Mesenteric fat pad (tissue), 1 donor: ENCODE data around the gene SPATA2L. TPM values are rescaled to one million over a fixed set of nuclear protein-coding genes. Genes with fewer than 3 reads are reported as not detected.

Experiments
- DNase-seq: peaks from one replicate; pipeline ENCODE4 v3.0.0-alpha.2; 2020; ENCODE audit warnings: low spot score
- total RNA-seq: library from RNA; stranded (reverse); fragmentation: NEBNext Ultra II Directional; extraction: Animal tissue kit (Norgen Biotek cat#: 25700); gene quantifications from one replicate; pipeline ENCODE4 v1.2.1, GENCODE V29; 2021
- donor health status: DM: yes; HTN: yes; CAD: no.

SPATA2L gene
- total RNA-seq, 1 donor from 2014 or later, result 9.1 TPM

DNA sequence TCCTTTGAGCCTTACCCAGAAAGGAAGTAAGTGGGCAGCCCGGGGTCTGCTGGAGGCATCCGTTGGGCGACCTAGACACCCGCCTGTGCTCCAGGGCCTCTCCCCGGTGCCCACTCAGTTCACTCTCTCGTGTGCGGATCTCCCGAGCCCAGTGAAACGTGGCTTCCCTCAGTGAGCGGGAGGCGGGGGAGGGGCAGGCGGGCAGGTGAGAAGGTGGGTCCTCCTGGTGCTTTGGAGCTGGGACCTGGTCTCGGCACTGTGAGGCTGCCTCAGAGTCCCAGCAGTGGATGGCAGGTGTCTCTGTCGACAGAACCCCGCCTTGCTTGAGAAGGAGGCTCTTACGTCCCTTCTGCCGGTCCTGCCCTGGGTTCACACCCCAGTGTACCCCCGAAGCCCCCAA, 27.8 kb upstream of the SPATA2L start:
- no peak for DNase-seq

- no peak for DNase-seq
Observed at GRCh38 chr16:89727406-89728120, 26.1 kb upstream of the SPATA2L start.

GRCh38 chr16:89723279-89724250, 22.1 kb upstream of the SPATA2L start:
- DNase-seq, result no peak

DNA sequence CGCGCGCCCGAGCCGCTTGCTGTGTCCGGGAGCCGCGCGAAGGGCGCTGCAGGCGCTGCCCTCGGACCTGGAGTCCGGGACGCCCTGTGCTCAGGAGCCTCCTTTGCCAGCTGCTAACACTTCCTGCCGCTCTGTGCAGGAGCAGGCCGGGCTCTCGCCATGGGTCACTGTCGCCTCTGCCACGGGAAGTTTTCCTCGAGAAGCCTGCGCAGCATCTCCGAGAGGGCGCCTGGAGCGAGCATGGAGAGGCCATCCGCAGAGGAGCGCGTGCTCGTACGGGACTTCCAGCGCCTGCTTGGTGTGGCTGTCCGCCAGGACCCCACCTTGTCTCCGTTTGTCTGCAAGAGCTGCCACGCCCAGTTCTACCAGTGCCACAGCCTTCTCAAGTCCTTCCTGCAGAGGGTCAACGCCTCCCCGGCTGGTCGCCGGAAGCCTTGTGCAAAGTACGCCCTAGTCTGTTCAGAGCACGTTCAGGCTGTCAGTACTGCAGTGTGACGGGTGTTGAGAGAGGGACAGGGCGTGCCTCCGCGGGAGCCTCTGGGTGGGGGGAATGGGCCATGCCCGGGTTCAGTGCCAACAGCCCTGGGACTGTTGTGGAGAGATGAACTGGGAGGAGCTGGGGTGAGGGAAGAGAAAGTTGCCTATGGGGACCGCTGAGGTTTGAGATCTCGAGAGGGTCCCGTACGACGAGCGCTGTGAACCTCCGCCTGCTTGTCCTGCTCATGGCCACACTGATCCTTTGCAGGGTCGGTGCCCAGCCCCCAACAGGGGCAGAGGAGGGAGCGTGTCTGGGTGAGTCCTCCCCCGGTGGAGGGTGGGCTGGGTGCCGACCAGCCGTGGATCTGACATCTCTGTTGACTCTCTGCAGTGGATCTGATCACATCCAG, 21.1 kb upstream of the SPATA2L start:
- DNase-seq, result peak; percentile 93

- no peak for DNase-seq
Observed at GRCh38 chr16:89721546-89722391, 20.3 kb upstream of the SPATA2L start.

DNA sequence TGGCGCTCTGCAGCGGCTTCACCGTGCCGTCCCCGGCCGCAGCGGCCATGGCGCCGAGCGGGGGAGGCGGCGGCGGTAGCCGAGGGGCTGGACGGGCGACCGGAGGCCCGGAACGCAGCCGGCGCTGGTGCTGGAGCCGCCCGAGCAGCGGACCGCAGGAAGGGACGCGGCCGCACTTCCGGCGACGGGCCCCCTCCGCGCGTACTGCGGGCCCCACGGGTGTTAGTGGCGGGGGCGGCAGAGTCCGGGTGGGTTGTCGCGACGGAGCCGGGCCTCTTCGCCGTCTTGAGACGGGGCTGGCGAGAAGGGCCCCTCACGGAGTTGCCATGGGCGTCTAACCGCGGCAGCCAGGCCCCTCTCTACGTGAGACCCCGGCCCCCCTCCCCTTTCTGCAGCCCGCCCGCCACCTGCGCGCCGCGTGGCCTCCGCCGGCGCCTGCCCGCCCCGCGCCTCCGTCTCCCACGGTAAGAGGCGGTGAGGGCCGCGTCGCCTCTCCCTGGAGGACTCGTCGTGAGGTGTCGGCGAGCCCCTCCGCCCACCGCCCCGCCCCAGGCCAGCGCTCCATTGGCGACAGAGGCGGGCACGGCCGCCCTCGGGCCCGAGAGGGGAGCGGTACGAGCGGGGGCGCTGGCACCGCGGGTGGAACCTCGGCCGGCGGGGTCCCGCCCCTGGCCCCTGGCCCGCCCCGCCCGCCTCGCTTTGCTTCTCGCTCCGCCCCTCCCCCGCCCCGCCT, 19.5 kb upstream of the SPATA2L start, which contains the start of the genes VPS9D1 and ZNF276:
VPS9D1 (minus strand) TSS at position 86 of the 733 bp plus-strand sequence; CDS start at position 49, 37 bp downstream.
ZNF276 (plus strand) TSS at position 725 of the 733 bp plus-strand sequence. CDS start 104 bp downstream, outside the sequence.
- peak; percentile 96 for DNase-seq

DNA sequence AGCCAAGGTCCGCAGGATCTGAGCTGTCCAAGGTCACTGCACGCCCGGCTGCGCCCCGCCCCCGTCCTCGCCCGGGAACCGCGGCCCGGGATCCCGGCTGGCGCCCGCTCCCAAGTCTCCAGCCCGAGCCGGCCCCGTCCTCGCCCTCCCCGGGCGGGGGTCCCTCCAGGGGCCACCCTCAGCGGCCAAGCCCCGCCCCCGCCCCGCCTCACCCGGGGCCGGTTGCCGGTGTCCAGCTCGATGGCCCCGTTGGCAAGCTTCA, 19.0 kb upstream of the SPATA2L start:
- DNase-seq, result no peak

DNA sequence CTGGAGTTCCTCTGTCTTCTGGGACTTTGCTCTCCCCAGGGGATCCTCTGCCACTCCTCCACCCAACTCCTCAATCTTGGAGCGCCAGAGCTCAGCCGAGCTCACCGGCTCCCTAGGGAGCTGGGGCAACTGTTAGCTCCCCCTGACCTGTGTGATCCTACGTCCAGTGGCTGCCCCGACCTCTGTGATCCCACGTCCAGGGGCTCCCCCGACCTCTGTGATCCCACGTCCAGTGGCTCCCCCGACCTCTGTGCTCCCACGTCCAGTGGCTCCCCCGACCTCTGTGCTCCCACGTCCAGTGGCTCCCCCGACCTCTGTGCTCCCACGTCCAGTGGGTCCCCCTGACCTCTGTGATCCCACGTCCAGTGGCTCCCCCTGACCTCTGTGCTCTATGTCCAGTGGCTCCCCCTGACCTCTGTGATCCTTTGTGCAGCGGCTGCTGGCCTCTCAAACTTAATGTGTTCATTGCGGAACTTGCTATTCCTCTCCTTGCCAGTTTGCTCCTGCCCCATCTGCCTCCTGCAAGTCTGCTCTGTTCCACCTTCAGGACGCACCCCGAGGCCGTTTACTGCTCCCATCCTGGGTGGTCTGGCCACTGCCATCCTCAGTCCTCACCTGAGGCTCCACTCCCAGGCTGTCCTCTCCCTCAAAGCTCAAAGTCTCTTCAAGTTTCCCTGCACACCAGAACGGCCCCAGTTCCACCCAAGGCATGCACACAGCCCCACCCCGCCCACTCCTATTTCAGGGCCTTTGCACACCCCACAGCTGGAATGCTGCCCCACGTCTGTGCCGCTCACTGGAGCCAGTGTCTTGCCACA, 16.4 kb upstream of the SPATA2L start:
- DNase-seq, result no peak

DNA sequence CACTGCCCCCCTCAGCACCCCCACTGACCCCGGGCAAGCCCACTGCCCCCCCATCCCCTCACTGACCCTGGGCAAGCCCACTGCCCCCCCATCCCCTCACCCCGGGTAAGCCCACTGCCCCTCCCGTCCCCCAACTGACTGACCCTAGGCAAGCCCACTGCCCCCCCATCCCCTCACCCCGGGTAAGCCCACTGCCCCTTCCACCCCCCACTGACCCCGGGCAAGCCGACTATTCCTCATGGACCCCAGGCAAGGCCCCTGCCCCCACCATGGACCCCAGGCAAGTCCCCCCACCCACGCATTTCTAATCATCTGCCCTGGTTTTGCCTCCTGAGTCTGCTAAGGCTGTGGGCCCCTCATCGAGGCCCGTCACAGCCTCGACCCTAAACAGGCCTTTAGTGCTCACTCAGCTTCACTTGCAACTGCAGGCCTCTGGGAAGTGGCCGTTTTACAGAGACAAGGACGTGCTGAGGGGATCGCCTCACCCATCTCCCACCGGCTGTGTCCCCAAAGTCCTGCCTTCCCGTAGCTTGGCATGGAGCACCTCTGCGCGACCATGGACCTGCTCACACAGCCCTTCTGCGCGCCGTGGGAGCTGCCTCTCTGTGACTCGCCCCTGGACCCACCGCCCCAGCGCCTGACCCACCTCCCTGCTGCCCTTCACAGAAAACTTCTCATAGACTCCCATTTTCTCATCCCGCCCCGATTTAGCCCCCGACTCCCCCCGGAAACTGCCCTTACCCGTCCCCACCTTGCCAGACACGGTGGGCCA, 15.6 kb upstream of the SPATA2L start:
- DNase-seq, result no peak

DNA sequence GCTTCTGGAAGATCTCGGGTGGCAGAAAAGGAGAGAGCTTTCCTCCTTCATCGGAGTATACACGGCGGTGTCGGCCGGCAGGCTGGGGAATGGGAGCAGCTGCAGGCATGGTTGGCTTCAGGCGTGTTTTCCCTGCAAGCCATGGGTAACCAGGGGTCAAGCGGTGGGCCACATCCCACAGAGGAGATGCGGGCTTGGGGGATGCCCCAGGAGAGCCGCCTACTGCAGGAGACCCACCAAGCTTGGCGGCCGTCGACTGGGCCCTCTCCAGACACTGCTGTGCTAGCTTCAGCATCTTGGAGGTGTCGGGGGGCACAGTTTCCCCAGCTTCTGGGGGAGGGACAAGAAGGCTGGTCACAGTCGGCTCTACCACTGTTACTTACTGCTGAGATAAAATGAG, 15.0 kb upstream of the SPATA2L start:
- DNase-seq, result no peak

DNA sequence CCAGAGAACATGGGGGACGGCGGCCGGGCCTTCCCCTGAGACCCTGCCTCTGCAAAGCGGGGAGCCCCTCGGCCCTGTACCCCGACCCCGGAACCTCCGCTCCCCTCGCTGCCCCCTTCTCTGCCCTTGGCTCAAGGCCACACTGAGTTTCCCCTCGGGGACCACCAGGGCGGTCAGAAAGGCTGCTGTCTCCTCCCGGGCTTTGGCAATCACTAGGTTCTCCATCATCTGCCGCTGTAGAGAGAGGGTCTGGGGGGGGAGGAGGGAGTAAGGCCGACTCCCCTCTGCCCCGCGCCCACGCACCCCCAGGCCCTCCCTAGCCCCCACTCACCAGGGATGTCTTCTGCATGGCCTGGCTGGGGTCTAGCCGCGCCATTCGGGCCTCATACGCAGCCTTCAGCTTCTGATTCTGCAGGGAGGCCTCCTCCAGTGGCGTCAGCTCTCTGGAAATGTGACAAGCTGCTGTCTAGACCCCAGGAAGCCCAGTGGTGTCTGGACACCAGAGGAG, 10.8 kb upstream of the SPATA2L start:
- DNase-seq, result no peak

- no peak for DNase-seq
Observed at GRCh38 chr16:89711601-89712273, 10.2 kb upstream of the SPATA2L start.

GRCh38 chr16:89710709-89711564, 9.4 kb upstream of the SPATA2L start:
- DNase-seq, result no peak

GRCh38 chr16:89709716-89710432, 8.4 kb upstream of the SPATA2L start:
- DNase-seq, result no peak

DNA sequence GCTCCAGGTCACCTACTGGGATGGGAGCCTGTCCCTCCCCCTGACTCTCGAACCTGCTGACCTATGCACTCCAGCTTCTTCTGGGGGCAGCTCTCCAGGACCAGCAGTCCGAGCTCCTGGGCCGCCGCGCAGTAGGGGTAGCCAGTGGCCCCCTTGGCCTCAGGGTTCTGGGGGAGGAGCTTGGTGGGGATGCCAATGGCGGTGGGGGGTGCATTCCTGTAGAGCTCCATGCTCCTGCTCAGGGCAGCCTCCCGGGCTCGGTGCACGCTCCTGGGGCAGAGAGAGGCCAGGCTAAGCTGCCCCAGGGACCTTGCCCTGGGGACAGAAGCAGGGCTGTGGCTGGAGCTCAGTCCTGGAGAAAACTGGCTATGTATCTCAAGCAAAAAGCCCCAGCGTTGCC, 7.7 kb upstream of the SPATA2L start:
- no peak for DNase-seq
